HCEC 1CT (cell line): ENCODE measurements around the gene DOK1.

ENCODE experiments used
- DNase-seq: peaks from one replicate; pipeline ENCODE4 v3.0.0-alpha.2; 2017

DOK1 gene

DNA sequence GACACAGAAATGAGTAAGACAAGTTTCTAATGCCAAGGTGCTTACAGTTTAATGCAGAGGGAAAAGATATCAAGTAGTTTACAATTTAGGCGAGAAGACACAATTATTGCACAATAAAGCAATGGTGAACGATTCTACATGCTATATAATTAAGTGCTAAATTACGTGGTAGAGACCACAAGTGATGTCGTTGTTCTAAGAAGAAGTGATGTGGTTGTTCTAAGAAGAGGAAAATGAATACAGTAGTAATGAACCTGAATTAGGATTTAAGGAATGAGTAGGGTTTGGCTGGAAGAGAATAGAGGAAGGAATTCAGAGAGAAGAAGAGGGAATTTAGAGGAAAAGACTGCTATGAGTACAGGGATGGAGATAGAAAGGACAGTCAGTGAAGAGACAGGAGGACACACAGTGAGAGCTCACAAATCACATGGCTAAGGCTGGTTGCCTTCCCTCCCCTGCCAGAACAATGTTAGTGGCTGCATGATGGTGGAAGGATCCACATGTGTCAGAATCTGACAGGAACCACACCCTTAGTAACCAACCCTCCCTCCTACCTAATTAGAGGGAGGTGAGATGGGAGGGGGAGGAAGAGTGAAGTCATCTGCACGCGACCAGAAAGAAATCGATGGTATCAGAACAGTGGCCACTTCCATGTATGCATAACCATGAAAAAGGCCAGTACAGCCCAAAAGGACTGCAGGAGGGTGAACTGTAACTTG is 48.9 kb downstream of the DOK1 start:
- DNase-seq = no peak

DNA sequence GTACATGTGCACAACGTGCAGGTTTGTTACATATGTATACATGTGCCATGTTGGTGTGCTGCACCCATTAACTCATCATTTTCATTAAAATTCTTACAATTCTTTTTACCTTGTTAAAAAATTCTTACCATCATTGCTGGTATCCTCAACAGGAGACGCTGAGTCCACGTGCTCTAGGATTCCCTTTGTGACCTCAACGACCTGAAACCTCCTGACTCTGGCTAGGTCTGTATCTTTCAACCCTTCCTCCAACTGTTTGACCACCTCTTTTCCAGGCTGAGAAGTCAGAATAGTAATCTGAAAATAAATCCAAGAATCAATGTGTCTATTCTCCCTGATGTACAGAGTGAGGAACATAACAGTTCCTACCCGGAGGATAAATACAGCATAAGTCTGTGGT is 52.4 kb downstream of the DOK1 start:
- no peak for DNase-seq
